Measurements from ENCODE around the gene SNX32.

DNA sequence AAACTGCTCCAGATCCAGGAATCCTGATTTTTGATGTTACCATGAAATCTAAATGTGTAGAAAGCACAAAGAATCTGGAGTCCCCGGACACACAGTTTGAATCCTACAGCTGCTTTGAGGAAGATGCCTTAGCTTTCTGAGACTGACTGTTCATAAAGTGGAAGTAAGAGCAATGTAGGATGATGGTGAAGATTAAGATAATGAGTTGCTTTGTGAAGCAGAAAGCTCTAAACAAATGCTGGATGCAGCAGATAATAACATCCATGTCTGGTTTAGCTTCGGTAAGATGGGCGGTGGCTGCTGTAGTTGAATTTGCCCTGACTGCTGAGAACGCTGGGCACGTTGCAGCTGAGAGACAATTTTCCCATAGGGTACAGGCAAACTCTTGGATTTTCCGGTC, 26.8 kb upstream of the SNX32 start:
- TF ChIP-seq, protein P1, sequence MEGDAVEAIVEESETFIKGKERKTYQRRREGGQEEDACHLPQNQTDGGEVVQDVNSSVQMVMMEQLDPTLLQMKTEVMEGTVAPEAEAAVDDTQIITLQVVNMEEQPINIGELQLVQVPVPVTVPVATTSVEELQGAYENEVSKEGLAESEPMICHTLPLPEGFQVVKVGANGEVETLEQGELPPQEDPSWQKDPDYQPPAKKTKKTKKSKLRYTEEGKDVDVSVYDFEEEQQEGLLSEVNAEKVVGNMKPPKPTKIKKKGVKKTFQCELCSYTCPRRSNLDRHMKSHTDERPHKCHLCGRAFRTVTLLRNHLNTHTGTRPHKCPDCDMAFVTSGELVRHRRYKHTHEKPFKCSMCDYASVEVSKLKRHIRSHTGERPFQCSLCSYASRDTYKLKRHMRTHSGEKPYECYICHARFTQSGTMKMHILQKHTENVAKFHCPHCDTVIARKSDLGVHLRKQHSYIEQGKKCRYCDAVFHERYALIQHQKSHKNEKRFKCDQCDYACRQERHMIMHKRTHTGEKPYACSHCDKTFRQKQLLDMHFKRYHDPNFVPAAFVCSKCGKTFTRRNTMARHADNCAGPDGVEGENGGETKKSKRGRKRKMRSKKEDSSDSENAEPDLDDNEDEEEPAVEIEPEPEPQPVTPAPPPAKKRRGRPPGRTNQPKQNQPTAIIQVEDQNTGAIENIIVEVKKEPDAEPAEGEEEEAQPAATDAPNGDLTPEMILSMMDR (IDR thresholded peaks at IDR 0.05; ENCODE audit: low read depth, low read length, poor library complexity, severe bottlenecking): no peak
- no peak for TF ChIP-seq EZH2phosphoT487 (IDR thresholded peaks at IDR 0.05; ENCODE audit: borderline replicate concordance, low read length)
